GM21576 (cell line): Measurements from ENCODE around the gene SART1.

Source experiments
- ATAC-seq: cut with Tn5 transposase; IDR thresholded peaks from one replicate; pipeline ENCODE4 v1.9.1; 2021; ENCODE audit warnings: mild to moderate bottlenecking, moderate library complexity; ENCODE audit not compliant: unreplicated experiment

SART1 gene

DNA sequence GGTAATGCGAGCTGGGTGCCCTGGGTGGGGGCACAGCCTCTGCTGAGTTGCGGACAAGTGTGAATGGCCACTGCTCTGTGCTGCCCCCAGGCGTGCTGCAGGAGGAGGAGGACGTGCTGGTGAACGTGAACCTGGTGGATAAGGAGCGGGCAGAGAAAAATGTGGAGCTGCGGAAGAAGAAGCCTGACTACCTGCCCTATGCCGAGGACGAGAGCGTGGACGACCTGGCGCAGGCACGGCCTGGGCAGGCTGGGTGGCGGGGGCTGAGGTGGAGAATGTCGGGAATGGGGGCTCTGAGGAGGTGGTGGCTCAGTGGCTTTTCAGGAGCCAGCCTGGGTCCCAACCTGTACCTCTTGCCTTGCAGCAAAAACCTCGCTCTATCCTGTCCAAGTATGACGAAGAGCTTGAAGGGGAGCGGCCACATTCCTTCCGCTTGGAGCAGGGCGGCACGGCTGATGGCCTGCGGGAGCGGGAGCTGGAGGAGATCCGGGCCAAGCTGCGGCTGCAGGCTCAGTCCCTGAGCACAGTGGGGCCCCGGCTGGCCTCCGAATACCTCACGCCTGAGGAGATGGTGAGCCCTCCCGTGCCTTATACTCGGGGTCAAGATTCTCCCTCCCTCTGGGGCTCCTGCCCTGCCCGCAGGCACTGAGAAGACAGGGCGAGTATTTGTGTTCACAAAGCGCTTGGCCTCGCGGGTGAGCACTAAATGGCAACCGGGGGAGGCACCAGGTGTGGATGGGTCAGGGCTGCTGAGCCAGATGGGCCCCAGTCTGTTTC lies 4.6 kb downstream of the SART1 start:
- ATAC-seq: no peak

DNA sequence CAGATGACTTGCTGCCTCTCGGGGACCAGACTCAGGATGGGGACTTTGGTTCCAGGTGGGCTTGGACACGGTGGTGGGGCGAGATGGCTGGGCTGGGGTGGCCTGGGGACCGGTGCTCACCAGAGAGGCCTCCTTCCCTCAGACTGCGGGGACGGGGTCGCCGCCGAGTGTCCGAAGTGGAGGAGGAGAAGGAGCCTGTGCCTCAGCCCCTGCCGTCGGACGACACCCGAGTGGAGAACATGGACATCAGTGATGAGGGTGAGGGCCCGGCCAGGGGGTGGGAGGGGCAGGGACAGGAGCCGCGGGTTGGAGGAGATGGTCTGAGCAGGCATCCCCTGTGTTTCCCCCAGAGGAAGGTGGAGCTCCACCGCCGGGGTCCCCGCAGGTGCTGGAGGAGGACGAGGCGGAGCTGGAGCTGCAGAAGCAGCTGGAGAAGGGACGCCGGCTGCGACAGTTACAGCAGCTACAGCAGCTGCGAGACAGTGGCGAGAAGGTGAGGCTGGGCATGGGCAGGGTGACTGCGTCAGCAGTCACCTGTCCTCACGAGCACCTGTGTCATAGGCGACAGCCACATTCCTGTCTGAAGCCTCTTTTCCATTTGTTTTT lies 5.9 kb downstream of the SART1 start:
- ATAC-seq: no peak

DNA sequence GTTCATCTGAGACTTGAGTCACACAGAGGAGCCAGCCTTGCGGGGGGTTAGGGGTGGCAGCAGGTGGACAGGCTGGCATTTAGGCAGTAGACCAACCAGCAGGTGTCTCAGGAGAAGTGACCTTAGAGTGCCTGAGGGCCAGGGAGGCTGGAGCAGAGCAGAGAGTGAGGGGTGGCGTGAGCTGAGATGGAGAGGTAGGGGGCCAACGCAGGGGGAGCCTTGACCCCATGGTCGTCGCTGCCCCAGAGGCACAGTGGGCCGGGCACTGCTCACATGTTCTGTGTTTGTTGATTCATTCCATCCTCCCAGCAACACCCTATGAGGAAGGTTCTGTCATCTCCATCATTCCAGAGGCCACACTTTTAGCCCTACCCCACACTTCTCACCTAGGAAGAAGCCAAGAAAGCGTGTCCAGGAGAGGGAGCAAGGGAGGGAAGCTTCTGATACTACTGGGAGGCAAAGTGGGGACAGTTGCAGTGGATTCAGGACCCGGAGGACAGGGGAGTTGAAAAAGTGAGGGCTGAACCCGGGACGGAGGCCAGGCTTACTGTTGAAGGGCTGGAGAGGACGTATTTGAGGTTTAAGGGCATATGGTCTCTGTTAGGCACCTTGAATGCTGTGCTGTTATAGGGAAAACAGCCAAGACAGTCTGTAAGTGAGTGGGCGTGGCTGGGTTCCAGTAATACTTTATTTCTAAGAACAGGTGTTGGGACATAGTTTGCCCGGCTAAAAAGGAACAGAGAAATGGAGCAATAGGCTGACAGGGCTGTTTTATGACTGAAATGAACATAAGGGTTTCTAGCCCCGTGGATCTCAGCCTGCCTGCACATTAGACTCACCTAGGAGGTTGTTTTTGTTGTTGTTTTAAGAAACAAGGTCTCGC lies 7.3 kb downstream of the SART1 start:
- ATAC-seq: no peak

DNA sequence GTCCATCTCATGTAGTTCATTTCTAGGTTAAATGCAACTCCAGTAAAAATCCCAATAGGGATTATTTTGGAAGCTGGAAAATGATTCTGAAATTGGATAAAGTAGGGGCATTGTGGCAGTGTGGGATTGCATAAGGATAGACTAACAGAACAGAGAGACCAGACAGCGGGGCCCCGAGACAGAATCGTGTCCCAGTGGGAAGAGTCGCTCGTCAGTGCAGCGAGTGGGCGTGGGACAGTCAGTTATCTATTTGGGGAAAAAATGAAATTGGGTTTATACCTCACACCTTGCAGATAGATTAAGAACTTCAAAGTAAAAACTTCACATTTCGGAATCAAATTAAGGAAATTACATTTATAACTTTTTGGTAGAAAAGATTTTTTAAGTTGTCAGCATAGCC lies 10.6 kb downstream of the SART1 start:
- ATAC-seq: no peak

DNA sequence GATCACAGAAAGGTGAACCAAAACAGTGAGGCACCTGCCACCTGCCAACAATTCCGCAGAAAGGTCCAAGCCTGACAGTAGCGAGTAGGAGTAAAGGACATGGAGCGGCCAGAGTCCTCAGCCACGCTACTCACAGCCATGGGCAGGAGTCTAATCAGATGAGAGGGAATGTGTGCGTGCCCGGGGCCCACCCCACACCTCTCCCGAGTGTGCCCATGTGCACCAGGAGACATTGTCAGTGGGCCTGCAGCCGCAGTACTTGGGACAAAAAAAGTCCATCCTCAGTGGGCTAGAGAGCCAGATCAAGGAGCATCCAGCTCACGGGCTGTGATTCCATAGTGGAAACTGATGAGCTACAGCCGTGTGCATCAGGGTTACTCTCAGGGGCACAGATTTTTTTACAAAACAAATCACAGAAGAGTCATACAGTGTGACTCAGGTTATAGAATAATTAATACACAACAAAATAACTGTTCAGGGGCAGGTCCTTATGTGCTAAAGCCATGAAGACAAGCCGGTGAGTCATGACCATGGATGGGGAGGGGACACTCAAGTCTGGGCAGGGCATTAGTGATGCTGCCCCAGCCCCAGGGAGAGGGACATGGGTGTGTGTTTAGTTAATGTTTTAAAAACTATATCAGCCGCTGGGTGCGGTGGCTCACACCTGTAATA lies 12.0 kb downstream of the SART1 start:
- no peak for ATAC-seq

DNA sequence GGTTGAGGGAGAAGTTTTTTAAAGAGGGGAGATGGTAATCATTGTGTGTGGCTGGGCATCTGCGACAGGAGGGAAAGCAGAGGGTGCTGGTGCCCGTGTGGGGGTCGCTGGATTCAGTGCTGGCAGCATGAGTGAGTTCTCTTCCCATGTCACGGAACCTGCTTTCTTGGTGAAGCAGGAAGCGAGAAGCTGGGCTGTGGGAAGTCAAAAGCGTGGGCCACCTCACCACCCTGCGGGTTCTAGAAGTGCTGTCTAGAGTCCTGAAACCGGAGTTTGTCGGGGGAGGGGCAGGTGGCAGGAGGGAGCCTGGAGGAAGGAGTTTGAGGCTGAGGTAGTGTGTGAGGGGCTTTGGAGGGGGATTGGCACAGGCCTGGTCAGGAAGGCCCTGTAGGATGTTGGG lies 14.2 kb downstream of the SART1 start:
- no peak for ATAC-seq

DNA sequence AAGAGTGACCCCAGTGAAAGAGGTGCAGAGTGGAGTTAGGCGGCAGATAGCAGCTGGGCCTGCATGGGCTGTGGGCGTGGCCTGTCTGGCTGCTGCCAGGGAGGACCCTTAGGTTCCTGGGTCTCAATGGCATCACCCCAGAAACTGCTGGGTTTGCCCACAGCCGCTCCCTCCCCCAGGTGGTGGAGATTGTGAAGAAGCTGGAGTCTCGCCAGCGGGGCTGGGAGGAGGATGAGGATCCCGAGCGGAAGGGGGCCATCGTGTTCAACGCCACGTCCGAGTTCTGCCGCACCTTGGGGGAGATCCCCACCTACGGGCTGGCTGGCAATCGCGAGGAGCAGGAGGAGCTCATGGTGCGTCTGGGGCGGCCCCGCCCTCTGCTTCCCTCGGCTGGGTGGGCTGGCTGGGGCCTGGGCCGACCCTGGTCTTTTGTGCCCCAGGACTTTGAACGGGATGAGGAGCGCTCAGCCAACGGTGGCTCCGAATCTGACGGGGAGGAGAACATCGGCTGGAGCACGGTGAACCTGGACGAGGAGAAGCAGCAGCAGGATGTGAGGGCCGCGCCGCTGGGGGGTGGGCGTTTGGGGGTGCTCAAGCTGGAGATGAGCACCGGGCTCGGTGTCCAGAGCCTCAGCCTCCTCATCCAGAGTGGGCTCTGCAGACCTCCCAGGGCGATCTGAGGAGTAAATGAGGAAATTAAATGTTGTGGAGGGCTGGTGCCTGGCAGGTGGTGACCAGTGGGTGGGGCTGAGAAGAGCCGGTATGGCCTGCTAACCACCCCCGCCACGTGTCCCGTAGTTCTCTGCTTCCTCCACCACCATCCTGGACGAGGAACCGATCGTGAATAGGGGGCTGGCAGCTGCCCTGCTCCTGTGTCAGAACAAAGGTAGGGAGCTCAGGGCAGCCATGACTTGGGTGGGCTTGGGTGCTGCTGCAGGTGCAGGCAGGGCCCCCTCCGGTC lies 15.0 kb downstream of the SART1 start:
- no peak for ATAC-seq

GRCh38 chr11:65977621-65978390 lies 16.3 kb downstream of the SART1 start:
- ATAC-seq: no peak

- no peak for ATAC-seq
Measured at GRCh38 chr11:65978391-65979238, 17.1 kb downstream of the SART1 start.

DNA sequence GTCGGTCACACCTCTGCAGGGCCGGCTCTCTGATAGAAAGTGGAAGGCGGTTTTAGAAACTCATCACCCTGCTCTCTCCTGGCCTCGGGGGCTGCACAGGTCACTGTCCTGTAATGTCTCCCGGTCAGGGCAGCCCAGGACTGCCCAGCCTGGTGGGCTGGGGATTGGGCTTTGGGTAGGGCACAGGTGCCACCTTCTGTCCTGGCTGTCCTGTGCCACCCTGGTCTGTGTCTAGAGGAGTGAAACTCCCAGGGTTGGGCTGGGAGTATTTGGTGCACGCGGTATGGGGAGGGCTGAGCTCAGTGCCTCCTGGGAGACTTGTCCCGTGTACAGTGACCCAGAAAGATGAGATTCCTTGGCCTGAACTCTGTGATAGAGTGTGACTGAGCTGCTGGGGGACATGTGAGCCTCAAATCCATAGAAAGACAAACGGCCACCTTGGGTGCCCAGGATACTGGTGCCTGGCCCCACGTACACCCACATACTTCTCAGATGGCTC lies 17.8 kb downstream of the SART1 start:
- no peak for ATAC-seq

DNA sequence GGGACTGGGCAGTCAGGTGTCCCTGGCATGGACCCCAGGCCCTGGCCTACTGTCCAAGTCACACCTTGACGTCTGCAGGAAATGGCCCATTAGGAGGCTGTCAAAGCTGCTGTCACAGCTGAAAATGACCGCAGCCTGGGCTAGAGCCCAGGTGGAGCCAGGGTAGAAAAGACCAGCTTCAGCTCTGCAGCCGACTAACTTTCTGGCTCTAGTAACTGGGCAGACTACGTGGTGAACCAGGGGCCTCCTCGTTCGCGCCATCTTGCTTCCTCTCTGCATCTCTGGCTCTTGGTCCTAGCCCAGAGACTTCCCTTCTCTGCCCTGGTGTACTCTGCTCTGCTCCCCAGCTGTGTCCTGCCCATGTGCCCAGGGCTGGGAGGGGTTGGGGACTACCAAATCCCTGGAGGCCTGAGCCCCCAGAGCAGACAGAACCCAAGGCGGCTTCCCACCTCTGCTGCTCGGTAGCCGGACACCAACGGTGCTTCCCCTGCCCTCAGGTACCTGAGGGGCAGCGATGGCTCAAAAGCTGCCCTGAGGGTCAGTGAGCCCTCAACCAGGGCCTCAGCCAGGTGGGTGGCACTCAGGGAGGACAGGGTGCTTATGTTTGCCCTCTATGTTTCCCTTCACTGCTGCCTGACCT lies 19.7 kb downstream of the SART1 start:
- no peak for ATAC-seq

- no peak for ATAC-seq
Measured at GRCh38 chr11:65981972-65982823, 20.7 kb downstream of the SART1 start.

- ATAC-seq: no peak
Measured at GRCh38 chr11:65982824-65983588, 21.5 kb downstream of the SART1 start.

- ATAC-seq: no peak
Measured at GRCh38 chr11:65983589-65983987, 22.1 kb downstream of the SART1 start.

- no peak for ATAC-seq
Measured at GRCh38 chr11:65987336-65987735, 25.8 kb downstream of the SART1 start.
